ENCODE data around the gene PKP4.

DNA sequence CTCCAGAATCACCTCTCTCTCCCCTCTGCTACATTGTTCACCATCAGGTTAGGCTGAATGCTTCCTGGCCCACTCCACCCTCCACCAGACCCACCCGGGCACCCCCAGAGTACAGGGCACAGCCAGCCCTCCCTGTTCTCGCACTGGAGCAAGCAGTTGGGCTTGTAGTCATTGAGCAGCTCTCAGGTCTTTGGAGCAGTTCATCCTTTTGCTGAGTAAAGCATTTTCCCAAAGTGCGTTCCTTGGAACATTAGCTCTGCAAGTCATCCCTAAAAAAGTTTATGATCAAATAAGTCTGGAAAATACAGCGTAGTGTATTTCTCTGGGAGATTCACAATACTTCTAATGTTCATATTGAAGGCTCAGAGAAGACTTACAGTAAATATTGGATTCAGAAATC lies 234.9 kb downstream of the PKP4 start:
- TF ChIP-seq EZH2 (IDR thresholded peaks at IDR 0.05; ENCODE audit: insufficient read depth, poor library complexity, severe bottlenecking) (no peak), EZH2phosphoT487 (IDR thresholded peaks at IDR 0.05; ENCODE audit: insufficient read depth, low read depth) (no peak)

Data from GM23248 (cell line).